Adipose tissue (tissue), 3 donors: ENCODE results near the gene RPH3AL. TPM values are rescaled to one million over a fixed set of nuclear protein-coding genes. Genes with fewer than 3 reads are reported as not detected.

Experiments used
- H3K27ac ChIP-seq: one replicate; pipeline ENCODE4 v1.5.1; 2013; ENCODE audit warnings: low read depth, low read length
- WGBS, 3 donors: extraction: QIAGEN DNeasy Blood & Tissue Kit; methylation state at CpG; one replicate each; pipeline ENCODE4 v1.1.7; 2013; 5-methylcytosine and 5-hydroxymethylcytosine counted together
- polyA plus RNA-seq, 3 donors: library from polyadenylated mRNA; stranded (reverse); fragments of 200-250 nt; gene quantifications; one replicate each; pipeline ENCODE4 v1.2.3, GENCODE V29; 2013
- donor health status: healthy with polysubstance abuse.
- donor health status: Bipolar disorder and iron deficiency.
- donor health status: healthy.

RPH3AL gene
- polyA plus RNA-seq, 3 donors = 19.7 to 30.1 (median 25.5) TPM

DNA sequence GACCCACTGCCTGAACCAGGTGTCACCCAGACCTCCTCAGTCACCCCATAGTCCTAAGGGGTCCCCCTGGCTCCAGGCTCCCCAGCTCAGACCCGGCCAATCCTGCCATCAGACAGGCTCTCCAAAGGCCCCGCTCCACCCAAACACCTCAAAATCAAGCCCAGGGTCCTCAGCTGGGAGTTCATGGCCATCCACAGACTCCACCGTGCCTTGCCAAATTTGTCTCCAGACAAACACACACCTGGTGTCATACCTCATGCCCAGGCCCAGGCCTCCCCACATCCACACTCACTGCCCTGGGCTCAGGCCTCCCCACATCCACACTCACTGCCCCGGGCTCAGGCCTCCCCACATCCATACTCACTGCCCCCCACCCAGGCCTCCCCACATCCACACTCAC lies 12.5 kb downstream of the RPH3AL start:
- H3K27ac ChIP-seq = no peak overlapping the region
- WGBS, 3 donors = 57 to 95% (median 95%) methylated on average over 4 of the region's 4 CpGs

DNA sequence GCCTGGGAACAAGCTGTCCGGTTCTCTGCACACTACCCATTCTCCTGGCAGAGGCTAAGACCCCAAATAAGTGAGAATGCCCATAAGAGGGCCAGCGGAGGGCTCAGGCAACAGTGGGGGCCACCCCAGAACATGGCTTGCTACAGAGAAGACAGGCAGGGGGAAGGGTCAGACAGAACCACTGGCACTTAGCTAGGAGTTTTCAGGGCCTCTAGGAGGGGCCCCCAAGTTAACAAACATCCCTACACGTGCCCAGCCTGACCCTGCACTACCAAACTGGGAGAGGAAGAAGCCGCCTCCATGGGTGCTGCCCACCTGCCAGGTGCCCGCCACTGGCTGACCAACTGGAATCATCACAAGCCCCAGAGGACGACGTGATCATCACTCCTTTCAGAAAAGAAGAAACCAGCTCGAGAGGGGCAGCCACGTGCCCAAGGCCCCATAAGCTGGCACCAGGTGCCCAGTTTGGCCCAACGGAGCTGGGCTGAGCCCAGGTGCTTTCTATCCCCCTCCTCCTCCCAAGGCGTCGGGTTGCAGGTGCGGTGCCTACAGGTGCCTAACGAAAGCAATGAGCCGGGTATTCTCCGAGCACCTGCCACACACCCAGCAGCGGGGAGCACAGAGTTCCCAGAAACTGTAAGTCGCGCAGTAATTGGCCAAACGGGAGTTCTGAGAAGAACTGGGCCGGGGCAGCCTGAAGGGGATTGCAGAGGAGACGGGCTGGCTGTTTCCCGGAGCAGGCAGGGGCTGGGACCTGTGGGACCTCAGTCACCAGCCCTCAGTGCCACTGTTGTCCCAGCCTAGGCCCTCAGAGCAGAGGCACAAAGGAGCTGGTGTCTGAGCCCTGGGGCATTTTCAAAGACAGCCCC lies 13.2 kb downstream of the RPH3AL start:
- WGBS, 3 donors = 43 to 93% (median 91%) methylated on average over 23 of the region's 23 CpGs
- no peak overlapping the region for H3K27ac ChIP-seq

DNA sequence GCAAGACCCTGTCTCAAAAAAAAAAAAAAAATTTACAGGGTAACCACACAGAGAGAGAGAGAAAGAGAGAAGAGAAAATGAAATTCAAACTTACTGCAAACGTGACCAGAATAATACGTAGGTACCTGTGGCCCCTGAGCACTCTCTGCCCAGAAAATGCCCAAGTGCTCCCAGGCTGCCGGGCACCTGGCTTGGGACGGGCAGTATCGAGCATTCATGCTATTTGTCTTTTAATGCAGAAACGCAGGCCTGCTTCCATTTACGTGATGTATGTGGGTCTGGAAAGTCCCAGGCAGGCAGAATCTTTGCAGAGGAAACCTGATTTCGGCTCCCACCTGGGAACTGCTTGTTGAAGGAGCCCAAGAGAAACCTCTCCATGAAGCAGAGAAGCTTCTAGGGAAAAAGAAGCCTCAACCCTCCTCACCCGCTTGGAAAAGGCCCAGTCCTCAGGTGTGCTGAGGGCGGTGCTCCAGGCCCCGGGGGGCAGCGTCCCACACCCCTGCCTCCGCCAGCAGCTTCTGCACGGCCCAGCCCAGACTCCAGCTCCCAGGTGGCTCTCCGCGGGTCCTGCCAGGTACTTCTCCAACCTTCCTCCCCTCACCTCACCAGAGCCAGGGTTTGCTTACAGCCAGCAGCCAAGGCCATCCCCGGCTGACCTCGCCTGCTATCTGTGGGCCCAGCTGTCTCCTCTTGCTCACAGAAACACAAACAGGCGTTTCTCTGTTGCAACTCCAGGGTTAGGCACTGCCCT lies 14.0 kb downstream of the RPH3AL start:
- WGBS, 3 donors = 27 to 89% (median 89%) methylated on average over 19 of the region's 19 CpGs
- no peak overlapping the region for H3K27ac ChIP-seq

DNA sequence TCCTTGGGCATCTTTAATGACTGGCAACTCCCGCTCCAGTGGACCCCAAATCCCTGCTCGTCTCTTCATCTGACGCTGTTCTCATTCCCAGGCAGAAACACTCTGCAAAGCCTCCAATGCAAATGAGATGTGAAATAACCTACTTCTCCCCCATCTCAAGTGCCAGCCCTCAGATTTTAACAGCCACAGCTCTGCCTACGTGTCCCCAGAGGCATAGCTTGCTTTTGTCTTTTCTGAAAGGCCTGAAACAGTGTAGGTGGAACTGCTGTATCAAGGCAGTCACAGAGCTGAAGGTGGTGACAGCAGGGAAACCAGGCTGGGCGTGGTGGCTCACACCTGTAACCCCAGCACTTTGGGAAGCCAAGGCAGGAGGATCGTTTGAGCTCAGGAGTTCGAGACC lies 14.7 kb downstream of the RPH3AL start:
- WGBS, 3 donors = 44 to 93% (median 92%) methylated on average over 7 of the region's 7 CpGs
- no peak overlapping the region for H3K27ac ChIP-seq

GRCh38 chr17:337453-337852 lies 15.2 kb downstream of the RPH3AL start:
- 51 to 94% (median 91%) methylated on average over 15 of the region's 15 CpGs for WGBS, 3 donors
- H3K27ac ChIP-seq = no peak overlapping the region

DNA sequence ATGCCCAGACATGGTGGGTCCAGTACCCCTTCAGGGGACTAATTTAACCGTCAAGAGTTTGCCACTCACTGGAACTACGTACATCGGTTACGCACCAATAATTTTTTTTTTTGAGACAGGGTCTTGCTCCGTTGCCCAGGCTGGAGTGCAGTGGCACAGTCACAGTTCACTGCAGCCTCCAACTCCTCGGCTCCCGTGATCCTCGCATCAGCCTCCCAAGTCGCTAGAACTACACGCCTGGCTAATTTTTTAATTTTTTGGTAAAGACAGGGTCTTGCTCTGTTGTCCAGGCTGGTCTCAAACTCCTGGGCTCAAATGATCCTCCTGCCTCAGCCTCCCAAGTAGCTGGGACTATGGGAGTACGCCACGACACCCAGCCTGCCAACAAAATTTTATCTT lies 15.6 kb downstream of the RPH3AL start:
- 93 to 98% (median 96%) methylated on average over 12 of the region's 12 CpGs for WGBS, 3 donors
- H3K27ac ChIP-seq = no peak overlapping the region

- WGBS, 3 donors = 33 to 52% (median 46%) methylated on average over 36 to 37 of the region's 37 CpGs
- no peak overlapping the region for H3K27ac ChIP-seq
These were observed 16.2 kb downstream of the RPH3AL start for GRCh38 chr17:336110-337021.

DNA sequence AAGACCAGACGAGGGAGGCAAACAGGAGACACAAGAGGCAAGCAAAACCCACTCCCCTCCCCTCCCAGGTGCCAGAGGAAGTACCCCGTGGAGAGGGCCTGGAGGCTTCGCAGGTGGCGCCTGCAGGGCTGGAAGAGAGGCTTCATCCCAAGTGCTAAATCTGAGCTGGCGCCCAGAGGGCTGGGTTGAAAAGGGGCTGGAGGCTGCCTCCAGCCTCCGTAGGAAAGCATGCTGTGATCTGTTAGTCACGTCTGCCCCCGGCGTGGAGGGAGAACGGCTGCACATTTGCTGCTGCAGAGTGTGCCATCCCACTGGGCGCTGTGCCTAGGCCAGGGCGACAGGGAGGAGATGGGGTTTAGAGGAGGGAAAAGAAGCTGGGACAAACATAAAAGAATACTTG lies 16.9 kb downstream of the RPH3AL start:
- WGBS, 3 donors = 49 to 69% (median 65%) methylated on average over 11 to 12 of the region's 12 CpGs
- no peak overlapping the region for H3K27ac ChIP-seq

GRCh38 chr17:334974-335481 lies 17.6 kb downstream of the RPH3AL start:
- WGBS, 3 donors = 53 to 92% (median 64%) methylated on average over 28 of the region's 28 CpGs
- H3K27ac ChIP-seq = no peak overlapping the region

GRCh38 chr17:333626-334396 lies 18.8 kb downstream of the RPH3AL start:
- no peak overlapping the region for H3K27ac ChIP-seq
- WGBS, 3 donors = 14 to 32% (median 18%) methylated on average over 23 of the region's 23 CpGs

DNA sequence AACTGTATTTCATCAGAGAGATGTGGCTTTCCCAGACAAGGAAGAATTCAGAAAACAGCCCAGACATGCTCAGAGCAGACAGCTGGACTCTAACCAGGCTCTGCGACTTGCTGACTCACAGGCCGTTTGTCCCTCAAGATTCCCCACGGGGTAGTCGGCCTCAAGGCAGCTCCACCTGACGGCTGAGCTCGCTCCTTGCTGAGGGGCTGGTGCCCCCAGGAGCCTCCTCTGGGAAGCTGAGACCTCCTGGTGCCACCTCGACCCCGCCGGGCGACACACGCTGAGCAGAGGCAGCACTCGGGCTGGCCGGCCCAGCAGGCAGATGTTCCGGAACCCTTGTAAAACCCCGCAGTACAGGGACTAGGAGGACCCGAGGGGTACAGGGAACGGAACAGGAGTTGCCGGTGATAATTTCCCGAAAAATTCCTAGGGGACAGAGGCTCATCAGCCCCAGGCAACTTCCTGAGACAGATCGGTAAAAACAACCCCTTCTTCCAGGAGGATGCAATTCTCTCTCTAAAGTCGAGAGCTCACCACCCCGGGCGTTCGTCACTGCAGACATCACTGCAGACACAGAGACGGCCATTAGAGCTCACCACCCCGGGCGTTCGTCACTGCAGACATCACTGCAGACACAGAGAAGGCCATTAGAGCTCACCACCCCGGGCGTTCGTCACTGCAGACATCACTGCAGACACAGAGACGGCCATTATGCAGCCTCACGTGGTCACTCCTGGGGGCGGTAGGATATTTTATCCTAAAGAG lies 19.9 kb downstream of the RPH3AL start:
- 59 to 71% (median 71%) methylated on average over 34 of the region's 34 CpGs for WGBS, 3 donors
- no peak overlapping the region for H3K27ac ChIP-seq

DNA sequence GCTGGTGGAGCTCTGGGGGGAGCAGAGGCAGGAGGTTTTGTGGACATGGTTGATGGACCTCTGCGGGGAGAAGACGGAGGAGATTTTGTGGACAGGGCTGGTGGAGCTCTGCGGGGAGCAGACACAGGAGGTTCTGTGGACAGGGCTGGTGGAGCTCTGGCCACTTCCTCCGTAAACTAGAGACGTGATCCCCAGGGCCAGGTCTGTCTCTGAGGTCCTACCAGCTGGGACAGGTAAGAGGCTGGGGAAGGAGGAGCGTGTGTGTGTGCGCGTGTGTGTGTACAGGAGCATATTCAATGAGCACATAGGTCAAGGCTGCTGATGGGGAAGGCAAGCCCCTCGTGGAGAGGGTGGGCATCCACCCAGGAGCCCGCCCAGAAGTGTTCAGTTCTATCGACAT lies 20.6 kb downstream of the RPH3AL start:
- no peak overlapping the region for H3K27ac ChIP-seq
- WGBS, 3 donors = 59 to 76% (median 69%) methylated on average over 11 of the region's 11 CpGs

DNA sequence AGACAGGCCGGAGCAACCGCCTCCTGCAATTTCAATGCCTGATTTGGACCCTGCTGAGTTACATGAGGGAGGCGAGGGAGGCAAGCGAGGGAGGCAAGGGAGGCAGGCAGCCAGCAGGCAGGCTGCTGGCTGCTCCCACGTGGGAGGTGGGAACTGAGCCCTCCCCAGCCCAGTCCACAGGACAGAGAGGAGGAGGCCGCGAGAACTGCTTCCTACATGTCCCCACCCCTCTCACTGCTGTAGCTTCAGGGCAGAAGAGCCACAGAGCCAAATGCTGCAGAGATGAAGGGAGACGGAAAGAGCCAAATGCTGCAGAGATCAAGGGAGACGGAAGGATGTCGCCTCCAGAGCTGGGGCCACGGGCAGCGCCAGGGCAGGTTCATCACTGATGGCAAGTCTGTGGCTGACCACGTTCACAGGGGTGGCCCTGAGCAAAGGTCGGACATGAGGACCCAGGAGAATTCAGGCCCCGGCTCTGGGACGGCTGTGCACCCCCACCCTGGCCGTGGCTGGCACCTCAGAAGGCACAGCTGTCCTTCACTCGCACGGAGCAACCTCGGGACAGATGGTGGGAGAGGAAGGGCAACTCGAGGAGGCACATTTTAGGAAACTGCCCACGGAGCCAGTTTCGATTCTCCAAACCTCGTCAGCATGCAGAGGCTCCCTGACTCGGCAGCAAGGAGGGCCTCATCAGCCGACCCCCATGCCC lies 21.5 kb downstream of the RPH3AL start:
- WGBS, 3 donors = 45 to 55% (median 48%) methylated on average over 26 of the region's 26 CpGs
- H3K27ac ChIP-seq = no peak overlapping the region

DNA sequence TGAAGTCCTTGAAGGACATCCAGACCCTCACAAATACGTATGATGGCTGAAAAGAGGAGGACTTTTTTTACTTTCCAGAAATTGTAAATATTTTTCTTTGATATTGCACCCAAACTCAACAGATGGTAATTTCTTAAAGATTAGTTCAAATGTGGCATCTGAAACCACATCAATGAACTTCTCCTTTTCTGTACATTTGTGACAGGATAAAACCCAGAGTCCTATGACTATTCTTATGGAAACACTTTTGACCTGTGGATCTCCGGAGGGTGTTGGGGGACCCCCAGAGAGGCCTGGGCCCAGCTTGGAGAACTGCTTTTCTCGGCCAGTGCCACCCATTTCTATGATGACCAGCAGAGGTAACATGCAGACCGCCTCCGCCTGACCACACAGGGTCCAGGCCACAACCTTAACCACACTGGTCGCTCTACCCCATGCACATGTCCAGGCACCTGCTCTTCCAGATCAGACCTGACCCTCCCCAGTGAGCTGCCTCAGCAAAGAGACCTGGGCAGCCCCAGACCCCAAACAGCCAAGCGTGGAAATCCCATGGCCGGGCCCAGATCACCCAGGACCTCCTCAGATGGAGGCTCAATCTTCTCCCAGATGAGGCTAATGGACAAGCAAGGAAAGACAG lies 22.7 kb downstream of the RPH3AL start:
- WGBS, 3 donors = 84 to 89% (median 84%) methylated on average over 8 of the region's 8 CpGs
- H3K27ac ChIP-seq = no peak overlapping the region

DNA sequence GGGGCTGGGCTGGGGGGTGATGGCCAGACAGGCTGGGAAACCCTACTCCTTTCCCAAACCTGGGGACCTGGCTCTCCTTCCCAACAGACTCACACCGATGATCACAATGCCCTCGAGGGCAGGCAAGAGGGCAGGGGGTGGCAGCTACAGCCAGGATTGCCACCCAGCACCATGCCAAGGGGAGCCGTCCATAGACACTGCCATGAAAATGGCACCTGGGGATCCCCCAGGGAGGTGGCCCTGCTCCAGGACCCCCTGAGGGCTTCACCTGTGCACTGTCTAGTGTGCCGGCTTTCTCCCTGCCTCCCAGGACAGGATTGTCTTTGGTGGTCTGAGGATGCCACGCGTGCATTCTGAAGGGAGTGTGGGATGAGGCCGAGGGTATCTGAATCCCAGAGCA lies 24.6 kb downstream of the RPH3AL start:
- 92 to 96% (median 95%) methylated on average over 5 to 7 of the region's 7 CpGs for WGBS, 3 donors
- no peak overlapping the region for H3K27ac ChIP-seq

DNA sequence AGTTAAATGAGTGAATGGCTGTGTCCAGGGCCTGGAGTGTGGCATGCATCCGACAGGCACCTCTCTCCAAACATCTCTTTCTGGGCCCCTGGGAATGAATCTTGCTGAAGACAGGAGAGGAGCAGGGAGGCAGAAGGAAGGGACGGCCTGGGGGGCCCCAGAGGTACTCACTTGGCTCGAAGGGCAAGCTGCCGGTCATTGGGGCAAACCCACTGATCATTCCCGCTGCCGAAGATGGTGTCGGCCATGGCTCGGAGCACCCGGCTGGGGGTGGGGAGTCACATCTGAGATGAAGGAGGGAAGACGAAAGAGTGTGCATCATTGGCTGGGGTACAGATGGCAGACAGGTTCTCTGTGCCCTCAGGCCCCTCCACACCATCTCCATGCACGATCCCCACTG lies 25.3 kb downstream of the RPH3AL start:
- H3K27ac ChIP-seq = no peak overlapping the region
- 92 to 98% (median 95%) methylated on average over 11 of the region's 11 CpGs for WGBS, 3 donors
